IMR-90 (cell line): Measurements from ENCODE around the gene OSBPL1A. TPM values are rescaled to one million over a fixed set of nuclear protein-coding genes. Genes with fewer than 3 reads are reported as not detected.

Experiments used
- ATAC-seq: fragments of 200-7000 bp; cut with Tn5 transposase; 2 replicates; pipeline ENCODE4 v1.9.1; 2020; ENCODE audit warnings: low read depth, mild to moderate bottlenecking, moderate library complexity
- BruUV-seq: library from RNA; stranded (reverse); fragments of 400-500 nt; replicated peaks from 2 replicates; lab custom pipeline; 2021; lab: Mats Ljungman, UMichigan
- CTCF ChIA-PET: fragments of 300-600 bp; formaldehyde crosslinking; extraction: SDS; loops from one replicate; lab custom pipeline; 2021; ENCODE audit warnings: antibody characterized with exemption; lab: Yijun Ruan, JAX
- POLR2A ChIA-PET: fragments of 300-600 bp; sonication (Branson Sonifier 250); formaldehyde crosslinking; loops from one replicate; lab custom pipeline; 2022; ENCODE audit warnings: antibody characterized with exemption; ENCODE audit not compliant: unreplicated experiment; lab: Charles Lee
- DNase-seq: peaks from one replicate; pipeline ENCODE4 v3.0.0; 2013
- H2AFZ ChIP-seq: replicated peaks from 2 replicates; pipeline ENCODE3; 2013; ENCODE audit warnings: low read length, mild to moderate bottlenecking; ENCODE audit not compliant: poor library complexity
- H2AK5ac ChIP-seq: 2 replicates; pipeline ENCODE4 v1.6.1; 2013; ENCODE audit warnings: low read depth, low read length, inconsistent platforms
- H2AK9ac ChIP-seq: replicated peaks from 2 replicates; pipeline ENCODE3; 2013; ENCODE audit warnings: mild to moderate bottlenecking, low read depth, low read length, moderate library complexity; ENCODE audit not compliant: poor library complexity
- H2BK120ac ChIP-seq: 2 replicates; pipeline ENCODE4 v1.6.1; 2013; ENCODE audit warnings: low read depth, low read length, inconsistent platforms
- H2BK15ac ChIP-seq: 3 replicates; pipeline ENCODE4 v1.6.1; 2013; ENCODE audit warnings: low read depth, low read length, inconsistent platforms
- H2BK20ac ChIP-seq: 2 replicates; pipeline ENCODE4 v1.6.1; 2013; ENCODE audit warnings: low read depth, mild to moderate bottlenecking, inconsistent platforms, low read length, moderate library complexity
- H2BK5ac ChIP-seq: 2 replicates; pipeline ENCODE4 v1.6.1; 2013; ENCODE audit warnings: mild to moderate bottlenecking, low read depth, low read length, inconsistent platforms; ENCODE audit not compliant: poor library complexity, severe bottlenecking
- H3K14ac ChIP-seq: replicated peaks from 2 replicates; pipeline ENCODE4 v1.6.1; 2013; ENCODE audit warnings: low read depth, low read length, inconsistent platforms
- H3K18ac ChIP-seq: 2 replicates; pipeline ENCODE4 v1.6.1; 2013; ENCODE audit warnings: low read depth, low read length, control low read depth
- H3K23ac ChIP-seq: 2 replicates; pipeline ENCODE4 v1.6.1; 2013; ENCODE audit warnings: low read depth, low read length, inconsistent platforms
- H3K27ac ChIP-seq: 2 replicates; pipeline ENCODE4 v1.5.1; 2013; ENCODE audit warnings: mild to moderate bottlenecking, control low read depth, low read length; ENCODE audit not compliant: insufficient read depth
- H3K27me3 ChIP-seq: 2 replicates; pipeline ENCODE4 v1.6.1; 2013; ENCODE audit warnings: low read length; ENCODE audit not compliant: control insufficient read depth, insufficient read depth
- H3K36me3 ChIP-seq: 2 replicates; pipeline ENCODE4 v1.6.1; 2013; ENCODE audit warnings: low read length, mixed read lengths; ENCODE audit not compliant: control insufficient read depth, insufficient read depth
- H3K4ac ChIP-seq: 2 replicates; pipeline ENCODE4 v1.6.1; 2013; ENCODE audit warnings: low read depth, low read length, inconsistent platforms
- H3K4me1 ChIP-seq: 2 replicates; pipeline ENCODE4 v1.6.1; 2013; ENCODE audit warnings: low read length, mixed read lengths; ENCODE audit not compliant: control insufficient read depth, insufficient read depth
- H3K4me2 ChIP-seq: 2 replicates; pipeline ENCODE4 v1.6.1; 2013; ENCODE audit warnings: low read depth, mild to moderate bottlenecking, control low read depth, low read length, moderate library complexity
- H3K4me3 ChIP-seq: 2 replicates; pipeline ENCODE4 v1.5.1; 2013; ENCODE audit warnings: low read depth, mild to moderate bottlenecking, control low read depth, low read length, moderate library complexity; ENCODE audit not compliant: insufficient read depth
- H3K56ac ChIP-seq: 2 replicates; pipeline ENCODE4 v1.6.1; 2013; ENCODE audit warnings: low read length, inconsistent platforms; ENCODE audit not compliant: insufficient read depth; ENCODE audit errors: extremely low read depth
- H3K79me1 ChIP-seq, 2 experiments: 2 replicates each; pipeline ENCODE4 v1.6.1; 2013; ENCODE audit warnings: low read length in 2 of 2, inconsistent platforms in 1 of 2, low read depth in 1 of 2
- H3K9ac ChIP-seq: 2 replicates; pipeline ENCODE4 v1.6.1; 2013; ENCODE audit warnings: low read depth, low read length, control low read depth
- H3K9me1 ChIP-seq: 2 replicates; pipeline ENCODE4 v1.6.1; 2013; ENCODE audit warnings: low read length, inconsistent platforms; ENCODE audit not compliant: insufficient read depth
- H3K9me3 ChIP-seq: 2 replicates; pipeline ENCODE4 v1.6.1; 2013; ENCODE audit warnings: low read length; ENCODE audit not compliant: control insufficient read depth, insufficient read depth
- H4K20me1 ChIP-seq: 2 replicates; pipeline ENCODE4 v1.6.1; 2013; ENCODE audit warnings: low read length, inconsistent platforms; ENCODE audit not compliant: insufficient read depth
- H4K5ac ChIP-seq: 2 replicates; pipeline ENCODE4 v1.6.1; 2013; ENCODE audit warnings: mild to moderate bottlenecking, low read depth, low read length, control low read depth
- H4K8ac ChIP-seq, 2 experiments: 2 replicates each; pipeline ENCODE4 v1.6.1; 2013; ENCODE audit warnings: low read depth in 2 of 2, low read length in 2 of 2, control low read depth in 1 of 2, inconsistent platforms in 1 of 2
- H4K91ac ChIP-seq: 2 replicates; pipeline ENCODE4 v1.6.1; 2013; ENCODE audit warnings: low read depth, low read length, inconsistent platforms; ENCODE audit not compliant: insufficient read depth
- CHD1 ChIP-seq: IDR thresholded peaks from 2 replicates; pipeline ENCODE4 v1.6.1; 2012; ENCODE audit warnings: low read depth, low read length, improper control_type of control experiment
- MXI1 ChIP-seq: IDR thresholded peaks from 2 replicates; pipeline ENCODE4 v1.6.1; 2012; ENCODE audit warnings: low read depth, mild to moderate bottlenecking, low read length, moderate library complexity, borderline replicate concordance
- POLR2A ChIP-seq: IDR thresholded peaks from 2 replicates; pipeline ENCODE4 v1.6.1; 2012; ENCODE audit warnings: mild to moderate bottlenecking, low read depth, low read length
- RAD21 ChIP-seq: IDR thresholded peaks from 2 replicates; pipeline ENCODE4 v1.6.1; 2012; ENCODE audit warnings: low read length, improper control_type of control experiment
- WGBS, 2 experiments: methylation state at CpG; one replicate each; pipeline versions ENCODE4 v1.1.5 to v1.1.7; 2013; ENCODE audit warnings: missing lambda C conversion rate in 2 of 2; ENCODE audit not compliant: insufficient read length in 1 of 2; ENCODE audit errors: extremely low coverage in 2 of 2; 5-methylcytosine and 5-hydroxymethylcytosine counted together
- dilution Hi-C: fragments of 300-500 bp; cut with HindIII; formaldehyde crosslinking; loops from one replicate; pipeline ENCODE4 v1.14.3; 2018; ENCODE audit warnings: low sequenced_read_pairs; ENCODE audit not compliant: unreplicated experiment
- in situ Hi-C: fragments of 300-500 bp; cut with MboI; formaldehyde crosslinking; loops from 3 replicates; pipeline ENCODE4 v1.14.3; 2019; ENCODE audit warnings: low sequenced_read_pairs, inconsistent platforms, mixed read lengths
- intact Hi-C: fragments of 100-400 bp; cut with micrococcal nuclease; formaldehyde crosslinking; loops from 2 replicates; pipeline ENCODE4 v1.10.0; 2022
- polyA plus RNA-seq, 3 experiments: library from polyadenylated mRNA; depleted of rRNA; stranded (reverse); fragments of >200 nt; gene quantifications; 2 replicates each; pipeline ENCODE4 v1.2.3, GENCODE V29; 2012; ENCODE audit warnings: low replicate concordance in 1 of 3
- total RNA-seq: library from RNA; depleted of rRNA; stranded (reverse); fragments of >200 nt; gene quantifications from 2 replicates; pipeline ENCODE4 v1.2.3, GENCODE V29; 2012

The OSBPL1A gene
- total and polyA plus RNA-seq, 2 of the 4 experiments (the other 2 are of a cell fraction) = 29.4 to 70.4 TPM

GRCh38 chr18:24244698-24245097, 152.9 kb downstream of the OSBPL1A start:
- no peak overlapping the region for H2BK120ac ChIP-seq
- TF ChIP-seq POLR2A = no peak
- TF ChIP-seq CHD1 = no peak
- TF ChIP-seq MXI1 = no peak
- no peak for TF ChIP-seq RAD21
- H2AFZ ChIP-seq = no peak overlapping the region
- intact Hi-C loops = no loop called here
- H3K23ac ChIP-seq = no peak overlapping the region
- no peak overlapping the region for H2AK5ac ChIP-seq
- no peak overlapping the region for H4K8ac ChIP-seq
- H3K4me1 ChIP-seq = no peaks in the 10 kb centered on the region
- H3K18ac ChIP-seq = no peak overlapping the region
- H2BK15ac ChIP-seq = no peak overlapping the region
- H3K9me3 ChIP-seq = no peaks in the 10 kb centered on the region
- peaks cover 10% of the 10 kb centered on the region; the same call in 1 of the 2 replicates for H4K20me1 ChIP-seq
- no peaks in the 10 kb centered on the region for H3K36me3 ChIP-seq
- H3K9me1 ChIP-seq = no peaks in the 10 kb centered on the region
- no peak overlapping the region for H3K4ac ChIP-seq
- BruUV-seq = no TSS peak
- no peak for DNase-seq
- H3K27me3 ChIP-seq = no peaks in the 10 kb centered on the region
- 92% methylated on average over 2 of the region's 5 CpGs; no CpG with 5 or more reads in 1 of the 2 experiments for WGBS, 2 experiments
- no peak overlapping the region for H4K5ac ChIP-seq
- no peak overlapping the region for H3K14ac ChIP-seq
- no peak overlapping the region for H3K27ac ChIP-seq
- H3K4me3 ChIP-seq = no peak overlapping the region
- H2AK9ac ChIP-seq = no peak overlapping the region
- dilution Hi-C loops = no loop called here
- CTCF ChIA-PET = interaction anchor here (0.6 kb wide), 1 partner anchor 18 kb away, joined by 3 read pairs; no protein-coding TSS in a partner anchor
- no peak overlapping the region for H3K9ac ChIP-seq
- H3K4me2 ChIP-seq = no peak overlapping the region
- no peak overlapping the region for H2BK20ac ChIP-seq
- no peak overlapping the region for H3K56ac ChIP-seq
- no peak overlapping the region for H2BK5ac ChIP-seq
- no peak for ATAC-seq
- H3K79me1 ChIP-seq = peaks cover 30 to 41% of the 10 kb centered on the region in 2 experiments
- in situ Hi-C loops = no loop called here
- POLR2A ChIA-PET = no interaction called here
- H4K91ac ChIP-seq = no peak overlapping the region
